WI38 (cell line): ENCODE measurements around the gene GSDMA.

Experiments
- H3K4me3 ChIP-seq: 2 replicates; pipeline ENCODE4 v1.5.1; 2011; ENCODE audit warnings: low read depth, mild to moderate bottlenecking, control low read depth, low read length
- CTCF ChIP-seq: IDR thresholded peaks from 2 replicates; pipeline ENCODE4 v1.5.1; 2012; ENCODE audit warnings: low read depth, mild to moderate bottlenecking, control low read depth, low read length

GSDMA gene

GRCh38 chr17:39969375-39969774, 6.6 kb downstream of the GSDMA start:
- no peak for TF ChIP-seq CTCF
- no peak overlapping the region for H3K4me3 ChIP-seq

GRCh38 chr17:39970157-39970692, 7.4 kb downstream of the GSDMA start:
- no peak overlapping the region for H3K4me3 ChIP-seq
- TF ChIP-seq CTCF = no peak

GRCh38 chr17:39971076-39971603, 8.3 kb downstream of the GSDMA start:
- TF ChIP-seq CTCF = no peak
- H3K4me3 ChIP-seq = no peak overlapping the region

- no peak for TF ChIP-seq CTCF
- H3K4me3 ChIP-seq = no peak overlapping the region
Measured at GRCh38 chr17:39972271-39972670, 9.5 kb downstream of the GSDMA start.

- no peak overlapping the region for H3K4me3 ChIP-seq
- TF ChIP-seq CTCF = no peak
Measured at GRCh38 chr17:39973496-39973895, 10.7 kb downstream of the GSDMA start.

- no peak for TF ChIP-seq CTCF
- H3K4me3 ChIP-seq = no peak overlapping the region
Measured at GRCh38 chr17:39974433-39974832, 11.6 kb downstream of the GSDMA start.

GRCh38 chr17:39975801-39976200, 13.0 kb downstream of the GSDMA start:
- no peak for TF ChIP-seq CTCF
- no peak overlapping the region for H3K4me3 ChIP-seq
